Parathyroid adenoma (tissue), 2 donors: ENCODE measurements around the gene SLC25A22.

Experiments
- H2AFZ ChIP-seq: fragments of 300-600 bp; sonication (generic); one replicate; pipeline ENCODE4 v1.7.0; 2017; ENCODE audit warnings: antibody characterized with exemption, mild to moderate bottlenecking
- H3K27ac ChIP-seq: fragments of 300-600 bp; sonication (generic); one replicate; pipeline ENCODE4 v1.7.0; 2017
- H3K27me3 ChIP-seq: fragments of 300-600 bp; sonication (generic); one replicate; pipeline ENCODE4 v1.7.0; 2017; ENCODE audit warnings: low read length; ENCODE audit not compliant: control insufficient read depth, insufficient read depth
- H3K36me3 ChIP-seq: fragments of 300-600 bp; sonication (generic); one replicate; pipeline ENCODE4 v1.7.0; 2017; ENCODE audit warnings: low read length; ENCODE audit not compliant: control insufficient read depth, insufficient read depth
- H3K4me1 ChIP-seq: fragments of 300-600 bp; sonication (generic); one replicate; pipeline ENCODE4 v1.7.0; 2017; ENCODE audit warnings: control low read depth
- H3K4me2 ChIP-seq: fragments of 300-600 bp; sonication (generic); one replicate; pipeline ENCODE4 v1.7.0; 2017; ENCODE audit warnings: low read length
- H3K4me3 ChIP-seq: fragments of 300-600 bp; sonication (generic); one replicate; pipeline ENCODE4 v1.7.0; 2017; ENCODE audit warnings: low read depth, low read length
- H3K79me2 ChIP-seq: fragments of 300-600 bp; sonication (generic); one replicate; pipeline ENCODE4 v1.7.0; 2017; ENCODE audit warnings: control low read depth
- H3K9ac ChIP-seq: fragments of 300-600 bp; sonication (generic); one replicate; pipeline ENCODE4 v1.7.0; 2017; ENCODE audit warnings: mild to moderate bottlenecking
- H3K9me3 ChIP-seq: fragments of 300-600 bp; sonication (generic); one replicate; pipeline ENCODE4 v1.7.0; 2017; ENCODE audit warnings: low read length; ENCODE audit not compliant: control insufficient read depth
- TF ChIP-seq, protein P1 (sequence below): fragments of 300-600 bp; sonication (generic); IDR thresholded peaks from one replicate; pipeline ENCODE4 v1.7.0; 2017; ENCODE audit warnings: antibody characterized with exemption, mild to moderate bottlenecking
- donor health status: primary hyperparathyroidism.

The SLC25A22 gene

DNA sequence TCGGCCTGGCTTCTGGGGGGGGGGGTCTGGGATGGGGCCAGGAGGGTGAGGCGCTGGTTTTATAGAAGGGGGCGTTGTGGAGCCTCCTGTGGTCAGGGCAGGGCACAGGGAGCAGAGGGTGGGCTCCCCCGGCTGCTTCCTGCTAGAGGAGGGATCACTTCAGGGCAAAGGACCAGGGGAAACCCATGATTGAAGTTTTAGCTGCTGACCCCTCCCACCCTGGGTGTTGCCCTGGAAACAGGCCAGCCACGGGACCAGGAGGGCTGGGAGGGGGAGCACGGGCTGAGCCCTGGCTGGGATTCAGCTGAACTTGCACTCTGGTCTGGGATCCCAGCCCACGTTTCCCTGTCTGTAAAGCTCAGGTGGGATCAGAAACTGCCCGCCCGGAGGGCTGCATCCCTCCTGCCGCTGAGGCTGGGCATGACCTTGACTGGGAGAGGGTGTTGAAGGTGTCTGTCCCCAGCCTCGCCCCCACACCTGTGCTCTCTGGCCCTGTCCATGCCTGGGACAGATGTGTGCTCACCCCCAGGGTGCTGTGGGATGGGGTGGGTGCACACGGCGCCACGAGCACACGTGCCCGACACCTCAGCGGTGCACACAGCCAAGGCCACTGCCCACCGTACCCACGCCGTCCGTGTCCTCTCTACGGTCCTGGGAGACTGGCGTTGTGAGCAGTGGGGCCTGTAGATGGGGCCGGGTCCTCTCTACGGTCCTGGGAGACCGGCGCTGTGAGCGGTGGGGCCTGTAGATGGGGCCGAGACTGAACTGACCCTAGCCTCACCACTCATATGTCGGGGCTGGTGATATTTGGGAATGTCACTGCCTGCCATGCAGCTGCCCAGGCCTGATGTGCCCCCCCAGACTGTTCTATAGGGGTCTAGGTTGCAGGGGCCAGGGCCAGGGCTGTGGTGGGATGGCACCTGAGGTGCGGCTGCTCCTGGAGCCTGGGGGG is 46.9 kb upstream of the SLC25A22 start:
- Histone ChIP-seq H3K27me3 (no peaks in the 10 kb centered on the region), H3K36me3 (no peaks in the 10 kb centered on the region), H3K9me3 (no peaks in the 10 kb centered on the region), H3K4me2 (peak overlapping the region; percentile 71), H3K4me1 (peaks cover 3% of the 10 kb centered on the region), H2AFZ (no peak overlapping the region), H3K27ac (peak overlapping the region; percentile 61), H3K79me2 (no peaks in the 10 kb centered on the region), H3K9ac (no peak overlapping the region), H3K4me3 (no peak overlapping the region)
- TF ChIP-seq, protein P1, sequence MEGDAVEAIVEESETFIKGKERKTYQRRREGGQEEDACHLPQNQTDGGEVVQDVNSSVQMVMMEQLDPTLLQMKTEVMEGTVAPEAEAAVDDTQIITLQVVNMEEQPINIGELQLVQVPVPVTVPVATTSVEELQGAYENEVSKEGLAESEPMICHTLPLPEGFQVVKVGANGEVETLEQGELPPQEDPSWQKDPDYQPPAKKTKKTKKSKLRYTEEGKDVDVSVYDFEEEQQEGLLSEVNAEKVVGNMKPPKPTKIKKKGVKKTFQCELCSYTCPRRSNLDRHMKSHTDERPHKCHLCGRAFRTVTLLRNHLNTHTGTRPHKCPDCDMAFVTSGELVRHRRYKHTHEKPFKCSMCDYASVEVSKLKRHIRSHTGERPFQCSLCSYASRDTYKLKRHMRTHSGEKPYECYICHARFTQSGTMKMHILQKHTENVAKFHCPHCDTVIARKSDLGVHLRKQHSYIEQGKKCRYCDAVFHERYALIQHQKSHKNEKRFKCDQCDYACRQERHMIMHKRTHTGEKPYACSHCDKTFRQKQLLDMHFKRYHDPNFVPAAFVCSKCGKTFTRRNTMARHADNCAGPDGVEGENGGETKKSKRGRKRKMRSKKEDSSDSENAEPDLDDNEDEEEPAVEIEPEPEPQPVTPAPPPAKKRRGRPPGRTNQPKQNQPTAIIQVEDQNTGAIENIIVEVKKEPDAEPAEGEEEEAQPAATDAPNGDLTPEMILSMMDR = no peak

DNA sequence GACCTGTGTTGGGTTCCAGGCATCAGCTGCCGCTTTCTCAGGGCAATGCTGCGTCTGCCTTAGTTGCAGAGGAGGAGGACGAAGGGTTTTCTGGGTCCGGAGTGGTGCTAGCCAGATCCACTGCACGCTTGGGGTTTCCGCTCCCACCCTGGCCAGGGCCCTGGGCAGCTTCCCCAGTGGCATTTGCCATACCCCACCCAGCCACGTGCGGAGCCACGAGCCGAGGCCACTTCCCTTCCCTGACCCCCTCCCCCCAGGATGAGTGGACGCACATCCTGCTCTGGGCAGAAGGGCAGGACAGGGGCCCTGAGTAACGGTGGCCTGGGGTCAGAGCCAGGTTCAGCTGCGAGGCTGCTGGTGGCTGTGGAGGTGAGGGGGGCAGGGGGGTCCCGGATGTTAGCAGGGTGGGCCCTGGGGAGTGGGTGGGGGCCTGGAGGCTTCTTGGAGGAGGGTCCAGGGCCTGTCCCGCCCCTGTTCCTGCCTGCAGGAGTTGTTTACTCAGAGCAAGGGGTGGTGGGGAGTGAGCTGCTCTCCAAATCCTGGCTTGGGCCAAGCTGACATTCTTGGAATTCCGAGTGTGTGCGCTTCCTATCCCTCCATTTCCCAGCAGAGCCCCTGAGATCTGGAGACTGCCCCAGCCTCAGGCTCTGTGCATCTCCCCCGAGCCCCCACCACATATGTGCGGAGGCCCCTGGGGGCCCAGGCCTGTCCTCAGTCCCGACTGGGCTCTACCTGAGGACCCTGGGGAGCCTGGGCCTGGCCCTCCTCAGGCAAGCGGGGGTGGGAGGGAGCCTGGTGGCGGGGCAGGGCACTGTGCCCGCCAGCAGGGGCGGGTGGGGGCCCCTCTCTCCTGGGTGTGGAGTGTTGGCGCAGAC is 46.0 kb upstream of the SLC25A22 start:
- H2AFZ ChIP-seq = no peak overlapping the region
- peak overlapping the region; percentile 68 for H3K4me3 ChIP-seq
- H3K36me3 ChIP-seq = no peaks in the 10 kb centered on the region
- TF ChIP-seq, protein P1 = no peak
- H3K9me3 ChIP-seq = no peaks in the 10 kb centered on the region
- peak overlapping the region; percentile 61 for H3K27ac ChIP-seq
- H3K9ac ChIP-seq = no peak overlapping the region
- H3K4me1 ChIP-seq = peaks cover 3% of the 10 kb centered on the region
- H3K4me2 ChIP-seq = peak overlapping the region; percentile 71
- no peaks in the 10 kb centered on the region for H3K27me3 ChIP-seq
- H3K79me2 ChIP-seq = no peaks in the 10 kb centered on the region

DNA sequence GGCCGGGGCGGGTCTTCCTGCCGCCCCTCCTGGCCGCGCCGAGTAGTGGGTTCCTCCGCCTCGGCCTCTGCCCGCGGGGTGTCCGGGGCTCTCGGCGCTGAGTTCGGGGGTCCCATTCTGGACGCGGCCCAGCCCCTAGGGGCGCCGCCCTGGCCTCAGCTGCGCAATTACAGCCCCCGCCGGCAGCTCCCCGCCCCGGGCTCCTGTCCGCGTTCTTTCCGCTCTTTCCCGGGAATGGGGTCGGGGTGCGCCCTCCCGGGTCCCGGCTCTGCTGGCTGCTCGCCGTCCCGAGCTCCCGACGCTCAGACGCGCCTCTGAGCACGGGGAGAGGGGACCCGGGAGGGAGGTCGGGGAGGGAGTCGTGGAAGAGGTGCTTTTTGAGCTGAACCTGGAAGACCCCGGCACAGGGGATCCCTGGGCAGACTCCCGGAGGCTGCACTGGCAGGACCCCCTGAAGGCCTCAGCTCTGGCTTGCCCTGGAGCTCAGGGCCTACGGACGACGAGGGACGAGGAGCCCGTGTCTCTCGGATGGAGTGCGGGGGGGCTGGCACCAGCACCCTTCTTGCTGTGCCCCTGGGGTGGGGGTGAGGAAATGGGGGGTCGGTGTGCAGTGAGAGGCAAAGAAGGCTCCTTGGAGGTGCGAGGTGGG is 45.1 kb upstream of the SLC25A22 start:
- Histone ChIP-seq H3K4me1 (peaks cover 3% of the 10 kb centered on the region), H3K36me3 (no peaks in the 10 kb centered on the region), H3K4me3 (peak overlapping the region; percentile 68), H3K27ac (peak overlapping the region; percentile 61), H3K9me3 (no peaks in the 10 kb centered on the region), H3K9ac (no peak overlapping the region), H2AFZ (peak overlapping the region; percentile 62), H3K27me3 (no peaks in the 10 kb centered on the region), H3K79me2 (no peaks in the 10 kb centered on the region), H3K4me2 (peak overlapping the region; percentile 71)
- TF ChIP-seq, protein P1 = no peak

DNA sequence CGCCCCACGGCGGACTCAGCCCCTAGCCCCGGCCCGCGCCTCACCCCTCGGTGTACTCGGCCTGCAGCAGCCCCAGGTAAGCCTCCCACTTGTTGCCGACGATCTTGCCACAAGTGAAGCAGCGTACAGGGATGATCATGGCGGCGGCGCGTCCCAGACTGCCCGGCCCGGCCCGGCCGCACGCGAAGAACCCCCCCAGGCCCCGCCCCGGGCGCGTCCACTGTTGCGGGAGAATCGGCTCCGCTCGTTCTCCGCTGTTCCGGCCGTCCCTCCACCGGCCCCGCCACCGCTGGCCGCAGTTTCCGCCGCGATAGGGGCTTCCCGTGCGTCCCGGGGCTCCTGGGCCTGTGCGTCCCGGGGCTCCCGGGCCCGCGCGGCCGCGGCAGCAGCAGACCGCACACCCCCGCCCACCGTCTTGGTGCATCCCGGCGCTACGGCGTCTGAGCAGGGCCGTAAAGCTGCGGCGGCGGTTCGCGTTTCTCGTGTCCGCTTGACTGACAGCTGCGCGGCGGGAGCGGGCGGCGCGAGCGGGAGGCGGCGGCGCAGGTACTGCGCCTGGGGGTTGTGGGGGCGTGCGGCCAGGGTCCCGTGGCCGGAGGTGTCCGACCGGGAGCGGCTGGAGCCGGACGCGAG is 44.4 kb upstream of the SLC25A22 start, which contains the start of the genes POLR2L and TSPAN4:
TSS of gene POLR2L (minus strand) at position 160 of the 633 bp plus-strand sequence. CDS start at position 139, 21 bp downstream.
TSS of gene TSPAN4 (plus strand) at position 483 of the 633 bp plus-strand sequence. CDS start 7,453 bp downstream, outside the sequence.
- TF ChIP-seq, protein P1 = no peak
- H3K27me3 ChIP-seq = no peaks in the 10 kb centered on the region
- H2AFZ ChIP-seq = peak within 1 kb of the TSS; percentile 94
- no peaks in the 10 kb centered on the region for H3K79me2 ChIP-seq
- peak within 1 kb of the TSS; percentile 68 for H3K4me3 ChIP-seq
- H3K4me1 ChIP-seq = peaks cover 3% of the 10 kb centered on the region
- no peaks in the 10 kb centered on the region for H3K9me3 ChIP-seq
- H3K27ac ChIP-seq = peak within 1 kb of the TSS; percentile 90
- peak within 1 kb of the TSS; percentile 71 for H3K4me2 ChIP-seq
- H3K36me3 ChIP-seq = no peaks in the 10 kb centered on the region
- no peak within 1 kb of the TSS for H3K9ac ChIP-seq
